COLO668 (cell line): Measurements from ENCODE around the gene NUBP2.
A peak's percentile ranks its signal among the peaks of the same experiment; 100 is the strongest.

Experiments used
- DNase-seq: peaks from one replicate; lab custom pipeline; 2025; ENCODE audit not compliant: unreplicated experiment; lab: John Stamatoyannopoulos, UW

Gene NUBP2

DNA sequence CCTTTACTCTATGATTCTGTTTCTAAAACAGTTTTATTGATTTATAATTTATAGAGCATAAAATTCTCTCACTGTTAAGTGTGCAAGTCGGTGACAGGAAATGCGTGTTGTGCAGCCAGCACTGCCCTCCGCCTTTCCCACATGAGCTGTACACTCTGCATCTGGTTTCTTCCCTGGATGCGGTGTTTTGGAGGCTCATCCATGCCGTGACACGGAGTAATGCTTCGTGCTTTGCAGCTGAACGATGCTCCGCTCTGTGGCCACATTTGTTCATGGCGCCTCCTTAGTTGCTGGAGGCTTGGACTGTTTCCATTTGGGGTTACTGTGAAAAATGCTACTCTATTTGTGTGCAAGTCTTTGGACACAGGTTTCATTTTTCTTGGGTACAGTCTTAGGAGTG is 17.9 kb downstream of the NUBP2 start:
- no peak for DNase-seq

- DNase-seq, result no peak
Observed at GRCh38 chr16:1807626-1808025, 24.9 kb downstream of the NUBP2 start.

DNA sequence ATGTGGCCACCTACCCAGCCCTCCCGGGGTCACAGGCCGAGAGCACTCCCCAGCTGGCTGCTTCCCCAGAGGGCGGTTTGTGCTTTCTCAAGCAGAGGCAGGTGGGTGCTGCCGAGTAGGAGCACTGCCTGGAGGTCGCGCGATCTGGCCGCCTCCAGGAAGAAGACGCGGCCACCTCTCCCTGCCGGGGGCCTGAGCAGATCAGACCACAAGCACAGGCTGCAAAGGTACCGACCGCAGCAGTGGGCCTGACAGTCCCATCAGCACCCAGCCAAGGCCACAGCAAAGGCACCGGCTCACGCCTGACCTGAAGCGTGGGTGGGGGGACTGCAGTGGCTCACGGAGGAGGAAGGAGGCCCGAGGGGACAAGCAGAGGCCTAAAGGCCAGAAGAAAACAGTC is 25.9 kb downstream of the NUBP2 start:
- DNase-seq, result no peak

- no peak for DNase-seq
Observed at GRCh38 chr16:1809281-1809801, 26.6 kb downstream of the NUBP2 start.

DNA sequence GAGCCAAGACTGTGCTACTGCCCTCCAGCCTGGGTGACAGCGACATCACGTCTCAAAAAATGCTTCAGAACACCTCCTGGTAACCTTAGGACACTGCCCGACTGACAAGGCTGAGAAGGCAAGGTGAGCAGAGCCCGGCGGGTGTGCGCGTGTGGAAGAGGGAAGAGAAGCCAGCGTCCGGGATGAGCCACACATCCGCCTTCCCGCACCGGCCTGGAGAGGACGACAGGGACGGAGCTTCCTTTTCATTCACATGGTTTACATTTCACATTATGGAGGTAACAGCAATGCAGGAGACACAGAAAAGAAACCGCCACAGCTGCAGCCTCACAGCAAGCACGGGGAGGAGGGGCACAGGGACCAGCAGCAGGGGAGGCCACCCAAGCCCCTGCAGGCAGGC is 27.3 kb downstream of the NUBP2 start:
- no peak for DNase-seq

DNA sequence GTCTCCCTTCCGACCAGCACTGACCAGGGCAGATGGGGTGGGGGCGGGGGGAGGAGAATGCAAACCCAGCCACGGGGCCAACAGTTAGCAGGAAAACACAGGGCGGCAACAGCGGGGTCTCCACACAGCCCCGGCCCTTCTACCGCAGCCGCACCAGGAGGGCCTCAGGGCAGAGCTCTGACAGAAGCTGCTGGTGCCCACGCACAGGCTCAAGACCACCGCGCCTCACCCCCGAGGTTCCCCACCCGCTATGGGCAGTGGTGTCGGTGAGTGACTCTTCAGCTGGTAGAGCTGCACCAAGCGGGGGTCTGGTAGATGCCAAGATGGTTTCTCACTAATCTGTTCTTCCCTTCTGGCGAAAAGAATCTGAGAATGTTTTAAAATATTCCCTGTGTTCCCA is 27.8 kb downstream of the NUBP2 start:
- no peak for DNase-seq

DNA sequence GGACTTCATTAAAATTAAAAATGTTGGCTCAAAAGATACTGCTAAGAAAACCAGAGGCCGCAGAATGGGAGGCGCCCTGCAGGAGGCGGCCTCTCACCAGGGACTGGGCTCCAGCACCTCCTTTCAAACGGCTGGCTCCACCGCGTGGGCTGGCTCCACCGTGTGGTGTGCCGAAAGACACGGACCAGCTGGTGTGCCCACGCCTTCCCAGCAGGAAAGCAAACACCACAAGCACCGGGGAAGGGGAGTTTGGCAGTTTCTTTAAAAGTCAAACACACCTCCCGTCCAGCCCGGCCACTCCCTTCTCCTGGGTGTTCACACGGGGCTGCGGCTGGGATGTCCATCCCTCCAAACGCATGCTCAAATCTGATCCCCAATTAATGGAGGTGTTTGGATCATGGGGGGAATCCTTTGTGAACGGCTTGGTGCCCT is 30.0 kb downstream of the NUBP2 start:
- peak; percentile 90 for DNase-seq

DNA sequence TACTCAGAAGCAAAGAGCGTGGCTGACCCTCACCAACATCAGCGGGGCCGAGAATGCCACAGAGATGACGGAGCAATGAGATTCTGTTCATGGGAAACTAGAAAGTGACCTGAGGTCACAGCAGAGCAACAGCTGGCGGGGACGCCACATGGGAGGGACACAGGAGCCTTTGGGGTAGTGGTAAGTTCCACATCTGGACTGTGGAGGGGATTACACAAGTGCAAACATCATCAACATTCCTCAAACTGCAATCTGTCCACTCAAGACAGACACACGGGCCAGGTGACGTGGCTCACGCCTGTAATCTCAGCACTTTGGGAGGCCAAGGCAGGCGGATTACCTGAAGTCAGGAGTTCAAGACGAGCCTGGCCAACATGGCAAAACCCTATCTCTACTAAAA is 32.7 kb downstream of the NUBP2 start:
- DNase-seq, result no peak

GRCh38 chr16:1816396-1817275 is 33.9 kb downstream of the NUBP2 start:
- no peak for DNase-seq

GRCh38 chr16:1817276-1817589 is 34.5 kb downstream of the NUBP2 start:
- DNase-seq, result no peak

GRCh38 chr16:1817716-1818115 is 35.0 kb downstream of the NUBP2 start:
- no peak for DNase-seq

DNA sequence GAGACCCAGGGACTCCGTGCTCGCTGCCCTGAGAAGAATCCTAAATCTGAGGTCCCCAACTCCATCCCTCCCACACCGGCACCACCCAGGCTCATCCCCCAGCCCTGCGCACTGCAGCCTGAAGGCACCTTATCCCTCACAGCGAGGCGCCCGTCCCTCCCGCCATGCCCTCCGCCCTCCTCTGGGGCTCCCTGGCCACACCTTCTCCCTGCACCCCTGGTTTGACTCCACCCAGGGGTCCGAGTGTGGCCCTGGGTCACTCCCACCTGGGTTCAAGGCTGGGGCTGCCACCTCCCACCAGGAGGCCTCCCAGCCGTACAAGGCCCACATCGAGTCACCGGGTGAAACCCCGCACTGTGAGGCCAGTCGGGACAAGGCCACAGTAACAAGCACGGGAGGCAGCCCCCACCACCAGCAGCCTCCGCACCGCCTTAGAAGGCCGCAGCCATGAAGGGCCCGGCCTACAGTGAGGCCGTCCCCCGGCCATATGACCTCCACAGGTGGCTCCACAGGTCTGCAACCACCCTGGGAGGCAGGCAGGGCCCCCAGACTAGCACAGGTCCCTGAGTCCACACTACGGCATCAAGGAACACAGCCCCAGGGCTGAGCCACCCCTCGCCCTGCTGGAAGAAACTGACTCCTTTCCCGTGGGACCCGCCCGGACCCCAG is 35.6 kb downstream of the NUBP2 start:
- DNase-seq, result no peak

DNA sequence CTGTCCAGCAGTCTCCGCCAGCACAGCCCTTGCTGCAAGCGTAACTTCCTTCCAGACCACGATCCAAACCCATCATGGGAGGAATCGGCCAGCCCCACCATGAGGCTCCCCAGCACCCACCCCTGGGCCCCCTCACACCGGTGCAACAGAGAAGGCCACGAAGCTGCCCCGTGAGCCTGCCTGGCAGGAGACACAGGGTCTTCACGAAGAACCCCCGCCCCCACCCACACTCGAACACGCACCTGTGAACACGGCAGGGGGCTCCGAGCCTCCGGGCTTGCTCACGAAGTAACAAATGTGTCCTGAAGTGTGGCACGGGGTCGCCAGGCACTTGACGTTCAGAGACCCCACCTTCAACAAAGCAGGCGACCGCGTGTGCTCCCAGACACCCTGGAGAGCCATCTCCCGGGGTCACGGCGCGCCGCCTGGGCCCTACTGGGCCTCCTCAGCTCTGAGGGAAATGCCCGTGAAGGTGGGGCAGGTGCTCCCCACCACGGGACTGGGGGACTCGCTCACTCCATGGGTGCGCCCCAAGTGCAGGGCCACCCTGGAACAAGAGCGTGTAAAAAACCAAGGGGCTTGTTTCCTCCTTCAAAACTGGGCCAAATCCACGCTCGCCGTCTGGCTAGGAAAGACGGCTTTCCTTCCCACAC is 36.2 kb downstream of the NUBP2 start:
- no peak for DNase-seq

DNA sequence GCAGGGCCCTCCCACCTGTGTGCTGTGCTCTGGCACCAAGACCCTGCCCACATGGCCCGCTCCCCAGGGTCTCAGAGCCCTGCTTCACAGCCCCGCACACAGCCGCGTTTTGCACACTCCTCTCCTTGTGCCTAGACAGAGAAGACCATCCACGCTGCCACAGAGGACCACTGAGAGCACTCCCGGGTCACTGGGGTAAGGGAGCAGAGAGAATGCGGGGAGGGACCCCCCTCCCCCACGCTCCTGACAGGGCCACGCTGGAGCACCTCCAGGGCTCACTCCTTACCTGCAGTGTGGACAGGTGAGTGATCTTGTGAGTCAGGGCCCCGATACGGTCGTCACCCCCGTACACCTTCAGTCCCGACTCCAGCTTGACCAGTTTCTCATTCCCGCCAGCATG is 36.9 kb downstream of the NUBP2 start:
- DNase-seq, result no peak

GRCh38 chr16:1820096-1820945 is 37.6 kb downstream of the NUBP2 start:
- no peak for DNase-seq

DNA sequence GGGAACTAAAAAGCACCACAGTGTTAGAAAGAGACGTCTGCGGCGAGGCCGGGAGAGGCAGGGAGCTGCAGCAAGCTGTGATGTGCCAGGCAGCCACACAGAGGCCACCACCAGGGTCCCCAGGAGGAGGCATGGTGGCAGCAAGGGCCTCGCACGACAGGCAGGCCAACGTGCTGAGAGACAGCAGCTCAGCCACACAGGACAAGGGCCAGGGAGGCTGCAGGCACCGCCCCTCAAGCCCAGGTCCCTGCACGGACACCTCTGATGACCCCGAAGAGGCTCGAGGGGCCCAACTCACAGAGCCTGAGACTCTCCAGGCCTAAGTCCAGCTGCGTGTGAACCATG is 38.2 kb downstream of the NUBP2 start:
- no peak for DNase-seq

GRCh38 chr16:1821861-1822611 is 39.3 kb downstream of the NUBP2 start:
- no peak for DNase-seq

DNA sequence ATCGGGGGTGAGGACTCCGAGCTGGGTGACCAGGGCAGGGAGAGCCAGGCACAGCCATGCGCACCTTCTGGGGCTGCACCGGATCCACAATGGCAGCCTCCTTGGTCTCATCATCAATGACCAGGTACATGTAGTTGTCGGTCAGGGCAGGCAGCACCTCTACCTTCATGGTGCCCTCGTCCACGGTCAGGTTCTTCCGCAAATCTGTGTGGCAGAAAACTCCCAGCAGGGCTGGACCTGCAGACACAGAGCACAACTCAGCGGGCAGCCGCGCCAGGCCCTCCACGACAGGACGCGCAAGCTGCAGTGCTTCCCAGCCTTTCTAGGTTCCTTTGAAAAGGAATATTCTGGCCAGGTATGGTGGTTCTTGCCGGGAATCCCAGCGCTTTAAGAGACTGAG is 40.0 kb downstream of the NUBP2 start:
- no peak for DNase-seq

- peak; percentile 35 for DNase-seq
Observed at GRCh38 chr16:1823821-1824220, 41.1 kb downstream of the NUBP2 start.

DNA sequence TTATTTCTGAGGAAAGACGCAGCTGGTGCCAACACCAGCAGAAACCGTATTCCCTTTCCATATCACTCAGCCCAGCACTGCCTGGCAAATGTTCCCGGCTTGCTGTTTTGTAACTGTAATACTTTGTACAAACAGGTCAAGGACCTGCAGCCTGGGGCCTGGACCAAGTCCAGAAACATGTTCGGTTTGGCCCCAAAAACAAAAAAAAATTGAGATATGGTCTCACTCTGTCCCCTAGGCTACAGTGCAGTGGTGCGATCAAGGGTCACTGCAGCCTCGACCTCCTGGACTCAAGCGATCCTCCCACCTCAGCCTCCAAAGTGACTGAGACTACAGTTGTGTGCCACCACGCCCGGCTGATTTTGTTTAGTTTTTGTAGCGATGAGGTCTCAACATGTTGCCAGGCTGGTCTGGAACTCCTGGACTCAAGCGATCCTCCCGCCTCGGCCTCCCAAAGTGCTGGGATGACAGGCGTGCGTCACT is 42.7 kb downstream of the NUBP2 start:
- DNase-seq, result no peak
